KOPT-K1 (cell line): ENCODE measurements around the gene IPO9.

Experiments
- H3K27ac ChIP-seq: fragments of 200-600 bp; sonication (generic); 2 replicates; pipeline ENCODE4 v1.5.1; 2016; ENCODE audit warnings: antibody characterized with exemption, mild to moderate bottlenecking, low read depth, low read length; ENCODE audit not compliant: poor library complexity, severe bottlenecking
- H3K36me3 ChIP-seq: fragments of 200-600 bp; sonication (generic); 2 replicates; pipeline ENCODE4 v1.5.1; 2017; ENCODE audit warnings: antibody characterized with exemption, mild to moderate bottlenecking, low read length, moderate library complexity; ENCODE audit not compliant: insufficient read depth
- H3K9me3 ChIP-seq: fragments of 200-600 bp; sonication (generic); 2 replicates; pipeline ENCODE4 v1.5.1; 2017; ENCODE audit warnings: antibody characterized with exemption, low read length, mild to moderate bottlenecking; ENCODE audit not compliant: insufficient read depth, poor library complexity, severe bottlenecking

IPO9 gene

DNA sequence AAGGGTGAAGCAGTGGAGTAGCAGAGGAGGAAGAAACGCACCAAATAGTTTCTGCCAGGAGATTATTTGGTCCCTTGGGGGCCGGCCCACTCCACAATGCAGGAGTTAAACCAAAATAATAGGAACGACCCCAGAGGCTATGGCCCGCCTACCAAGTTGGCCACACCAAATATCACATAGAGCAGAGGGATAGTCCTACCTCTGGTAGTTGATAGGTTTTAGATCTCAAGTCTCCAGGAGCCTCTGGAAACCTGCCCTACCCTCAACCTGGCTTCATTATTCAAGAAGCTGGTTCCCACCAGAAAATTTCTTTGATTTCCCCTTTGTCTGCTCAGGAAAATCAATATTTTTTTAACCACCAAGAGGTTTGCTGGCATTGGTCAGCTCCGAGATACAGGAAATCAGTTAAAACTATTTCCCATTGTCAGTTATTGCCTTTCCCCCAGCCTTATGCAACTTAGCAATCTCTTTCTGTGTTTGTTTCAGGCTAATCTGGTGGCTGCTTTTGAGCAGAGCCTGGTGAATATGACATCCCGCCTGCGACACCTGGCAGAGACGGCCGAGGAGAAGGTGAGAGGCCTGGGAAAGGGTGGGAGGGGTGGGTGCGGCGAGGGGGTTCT lies 35.5 kb upstream of the IPO9 start:
- H3K36me3 ChIP-seq = no peaks in the 10 kb centered on the region
- H3K9me3 ChIP-seq = no peaks in the 10 kb centered on the region
- H3K27ac ChIP-seq = no peak overlapping the region

GRCh38 chr1:201795066-201795465 lies 33.9 kb upstream of the IPO9 start:
- Histone ChIP-seq H3K27ac (no peak overlapping the region), H3K36me3 (no peaks in the 10 kb centered on the region), H3K9me3 (no peaks in the 10 kb centered on the region)

GRCh38 chr1:201800246-201800645 lies 28.7 kb upstream of the IPO9 start:
- no peaks in the 10 kb centered on the region for H3K9me3 ChIP-seq
- H3K27ac ChIP-seq = no peak overlapping the region
- no peaks in the 10 kb centered on the region for H3K36me3 ChIP-seq

- Histone ChIP-seq H3K9me3 (no peaks in the 10 kb centered on the region), H3K27ac (no peak overlapping the region), H3K36me3 (no peaks in the 10 kb centered on the region)
Measured at GRCh38 chr1:201806801-201807200, 22.2 kb upstream of the IPO9 start.

GRCh38 chr1:201807958-201808632 lies 20.9 kb upstream of the IPO9 start:
- H3K27ac ChIP-seq = no peak overlapping the region
- H3K36me3 ChIP-seq = no peaks in the 10 kb centered on the region
- H3K9me3 ChIP-seq = no peaks in the 10 kb centered on the region

- Histone ChIP-seq H3K36me3 (no peaks in the 10 kb centered on the region), H3K27ac (no peak overlapping the region), H3K9me3 (no peaks in the 10 kb centered on the region)
Measured at GRCh38 chr1:201808633-201808990, 20.3 kb upstream of the IPO9 start.

DNA sequence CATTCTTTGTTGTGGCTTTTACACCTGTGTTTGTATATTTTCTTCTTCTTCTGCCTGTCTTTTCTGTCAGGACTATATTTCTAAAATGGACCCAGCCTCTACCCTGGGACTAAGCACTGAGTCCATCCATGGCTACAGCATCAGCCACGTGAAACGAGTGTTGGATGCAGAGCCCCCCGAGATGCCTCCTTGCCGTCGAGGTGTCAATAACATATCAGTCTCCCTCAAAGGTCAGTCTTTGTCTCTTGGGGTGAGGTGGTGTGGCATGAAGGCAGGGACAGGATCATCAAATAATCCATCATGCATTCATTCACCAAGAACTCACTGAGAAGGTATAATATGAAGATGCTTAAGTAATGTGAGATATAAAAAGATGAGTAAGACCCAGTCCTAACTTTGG lies 19.1 kb upstream of the IPO9 start:
- Histone ChIP-seq H3K9me3 (no peaks in the 10 kb centered on the region), H3K27ac (no peak overlapping the region), H3K36me3 (no peaks in the 10 kb centered on the region)

- H3K27ac ChIP-seq = no peak overlapping the region
- H3K9me3 ChIP-seq = no peaks in the 10 kb centered on the region
- H3K36me3 ChIP-seq = no peaks in the 10 kb centered on the region
Measured at GRCh38 chr1:201810466-201811216, 18.3 kb upstream of the IPO9 start.

- H3K9me3 ChIP-seq = no peaks in the 10 kb centered on the region
- no peak overlapping the region for H3K27ac ChIP-seq
- H3K36me3 ChIP-seq = no peaks in the 10 kb centered on the region
Measured at GRCh38 chr1:201813226-201813625, 15.7 kb upstream of the IPO9 start.

DNA sequence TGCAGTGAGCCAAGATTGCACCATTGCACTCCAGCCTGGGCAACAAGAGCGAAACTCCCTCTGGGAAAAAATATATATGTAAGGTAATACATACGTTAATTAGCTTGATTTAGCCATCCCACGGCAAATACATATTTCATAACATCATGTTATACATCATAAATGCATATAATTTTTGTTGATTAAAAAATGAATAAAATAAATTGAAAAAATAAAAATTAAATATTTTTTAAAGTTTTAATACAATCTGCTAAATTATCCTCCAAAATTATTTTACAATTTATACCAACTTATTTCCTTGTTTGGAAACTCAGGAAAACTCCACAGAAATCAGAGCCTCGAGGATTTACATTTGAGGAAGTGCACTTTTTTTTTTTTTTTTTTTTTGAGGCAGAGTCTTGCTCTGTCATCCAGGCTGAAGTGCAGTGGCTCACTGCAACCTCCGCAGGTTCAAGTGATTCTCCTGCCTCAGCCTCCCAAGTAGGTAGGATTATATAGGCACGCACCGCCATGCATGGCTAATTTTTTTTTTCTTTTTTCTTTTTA lies 12.6 kb upstream of the IPO9 start:
- Histone ChIP-seq H3K27ac (no peak overlapping the region), H3K9me3 (no peaks in the 10 kb centered on the region), H3K36me3 (no peaks in the 10 kb centered on the region)

- H3K27ac ChIP-seq = no peak overlapping the region
- H3K36me3 ChIP-seq = no peaks in the 10 kb centered on the region
- H3K9me3 ChIP-seq = no peaks in the 10 kb centered on the region
Measured at GRCh38 chr1:201818971-201819750, 9.8 kb upstream of the IPO9 start.

DNA sequence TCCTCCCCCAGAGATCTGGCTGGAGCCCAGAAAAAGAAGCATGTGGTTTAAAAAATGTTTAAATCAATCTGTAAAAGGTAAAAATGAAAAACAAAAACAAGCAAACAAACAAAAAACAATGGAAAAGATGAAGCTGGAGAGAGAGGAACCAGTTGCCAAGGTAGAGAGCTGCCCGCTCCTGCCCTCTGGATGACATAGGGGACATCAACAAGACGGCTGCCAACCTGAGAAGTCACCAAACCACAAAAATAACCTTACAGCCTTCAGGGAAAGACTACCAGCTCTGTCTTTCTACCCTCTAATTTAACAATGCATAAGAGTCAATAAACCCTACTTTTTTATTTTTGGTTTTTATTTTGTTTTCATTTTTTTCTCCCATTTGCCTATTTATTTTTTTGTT lies 8.5 kb upstream of the IPO9 start:
- no peaks in the 10 kb centered on the region for H3K9me3 ChIP-seq
- H3K27ac ChIP-seq = no peak overlapping the region
- no peaks in the 10 kb centered on the region for H3K36me3 ChIP-seq

DNA sequence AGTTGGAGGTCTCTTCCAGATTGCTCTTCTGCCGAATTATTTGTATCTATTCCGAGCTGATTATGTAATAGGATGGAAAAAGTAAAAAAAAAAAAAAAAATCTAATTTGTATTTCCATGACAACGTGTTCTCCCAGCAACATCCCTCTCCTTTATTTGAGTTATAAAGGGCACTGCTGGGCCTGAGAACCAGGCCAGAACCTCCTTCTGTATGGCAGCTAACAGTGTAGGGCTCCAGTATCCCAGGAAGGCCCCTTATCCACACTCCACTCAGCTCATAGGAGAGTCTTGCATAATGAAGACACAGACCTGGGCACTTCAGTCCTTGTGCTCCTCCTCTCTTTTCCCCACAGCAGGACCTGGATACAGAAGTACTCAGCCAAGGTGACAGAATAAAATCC lies 3.7 kb upstream of the IPO9 start:
- no peaks in the 10 kb centered on the region for H3K9me3 ChIP-seq
- H3K27ac ChIP-seq = no peak overlapping the region
- no peaks in the 10 kb centered on the region for H3K36me3 ChIP-seq

- H3K9me3 ChIP-seq = no peaks in the 10 kb centered on the region
- no peak overlapping the region for H3K27ac ChIP-seq
- H3K36me3 ChIP-seq = peaks cover 5% of the 10 kb centered on the region; the same call in 1 of the 2 replicates
Measured at GRCh38 chr1:201826830-201827229, 2.1 kb upstream of the IPO9 start.
